ENCODE measurements around the gene WASF3.

DNA sequence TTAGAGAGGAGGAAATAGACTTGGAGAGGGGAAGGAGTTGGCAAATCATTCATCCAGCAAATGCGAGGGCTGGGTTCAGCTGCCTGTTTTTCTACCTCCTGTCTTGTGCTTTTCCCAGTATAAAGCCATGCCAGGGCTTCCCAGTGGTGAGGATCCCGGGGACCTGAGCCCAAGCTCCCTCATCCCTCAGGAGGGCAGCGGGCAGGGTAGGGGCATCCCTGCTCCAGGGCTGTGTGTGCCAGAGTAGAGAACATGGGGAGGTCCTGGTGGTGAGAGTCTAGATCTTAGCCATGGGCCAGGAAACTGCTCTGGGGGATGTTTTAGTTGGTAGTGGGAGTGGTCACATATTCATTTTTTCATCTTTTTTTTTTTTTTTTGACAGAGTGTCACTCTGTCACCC lies 159.5 kb downstream of the WASF3 start:
- TF ChIP-seq, protein P1, sequence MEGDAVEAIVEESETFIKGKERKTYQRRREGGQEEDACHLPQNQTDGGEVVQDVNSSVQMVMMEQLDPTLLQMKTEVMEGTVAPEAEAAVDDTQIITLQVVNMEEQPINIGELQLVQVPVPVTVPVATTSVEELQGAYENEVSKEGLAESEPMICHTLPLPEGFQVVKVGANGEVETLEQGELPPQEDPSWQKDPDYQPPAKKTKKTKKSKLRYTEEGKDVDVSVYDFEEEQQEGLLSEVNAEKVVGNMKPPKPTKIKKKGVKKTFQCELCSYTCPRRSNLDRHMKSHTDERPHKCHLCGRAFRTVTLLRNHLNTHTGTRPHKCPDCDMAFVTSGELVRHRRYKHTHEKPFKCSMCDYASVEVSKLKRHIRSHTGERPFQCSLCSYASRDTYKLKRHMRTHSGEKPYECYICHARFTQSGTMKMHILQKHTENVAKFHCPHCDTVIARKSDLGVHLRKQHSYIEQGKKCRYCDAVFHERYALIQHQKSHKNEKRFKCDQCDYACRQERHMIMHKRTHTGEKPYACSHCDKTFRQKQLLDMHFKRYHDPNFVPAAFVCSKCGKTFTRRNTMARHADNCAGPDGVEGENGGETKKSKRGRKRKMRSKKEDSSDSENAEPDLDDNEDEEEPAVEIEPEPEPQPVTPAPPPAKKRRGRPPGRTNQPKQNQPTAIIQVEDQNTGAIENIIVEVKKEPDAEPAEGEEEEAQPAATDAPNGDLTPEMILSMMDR (IDR thresholded peaks at IDR 0.05 in 8 of 11, conservative IDR thresholded peaks at IDR 0.05 in 3 of 11): no peak
- TF ChIP-seq POLR2A (IDR thresholded peaks at IDR 0.05): no peak

All from spleen (tissue), 7 donors.